ENCODE measurements around the gene ALOXE3. TPM values are rescaled to one million over a fixed set of nuclear protein-coding genes. Genes with fewer than 3 reads are reported as not detected.
"Not testable (repeated sequence)": the region's sequence is repeated elsewhere in the genome, so short reads cannot be mapped to it uniquely, and the experiment has no call there.

The ALOXE3 gene
- total RNA-seq, 2 donors from 2014 or later = not detected

- no peak for DNase-seq (ENCODE audit: low spot score)
- peaks cover 6% of the 10 kb centered on the region for H3K27me3 ChIP-seq (replicated peaks; ENCODE audit: insufficient read depth)
These were observed 37.5 kb downstream of the ALOXE3 start for GRCh38 chr17:8080799-8081219.

DNA sequence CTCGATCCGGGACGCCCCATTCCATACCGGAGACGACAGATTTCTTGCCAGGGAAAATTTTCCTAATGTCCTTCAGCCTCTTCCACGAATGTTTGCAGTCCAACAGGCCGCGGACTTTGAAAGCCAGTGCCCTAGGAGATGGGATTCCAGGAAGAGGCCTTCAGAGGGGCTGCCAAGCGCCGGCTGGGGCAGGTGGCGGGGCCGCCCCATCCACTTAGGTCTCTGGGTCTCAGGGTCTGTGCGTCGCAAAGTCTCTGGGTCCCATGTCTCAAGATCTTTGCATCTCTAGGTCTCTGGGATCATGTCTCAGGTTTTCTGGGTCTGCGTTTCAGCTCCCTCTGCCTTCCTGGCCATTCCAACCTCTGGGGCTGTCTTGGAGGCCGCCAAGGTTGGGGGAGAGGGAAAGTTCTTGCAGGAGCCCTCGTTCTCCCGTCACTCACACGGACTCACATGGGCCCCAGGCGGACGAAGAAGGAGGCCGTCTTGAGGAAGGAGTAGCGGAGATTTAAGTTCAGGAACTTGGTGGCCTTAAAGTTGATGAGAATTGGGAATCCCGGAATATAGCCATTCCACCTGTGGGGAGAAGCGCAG, 38.0 kb downstream of the ALOXE3 start:
- TF ChIP-seq, protein P1, sequence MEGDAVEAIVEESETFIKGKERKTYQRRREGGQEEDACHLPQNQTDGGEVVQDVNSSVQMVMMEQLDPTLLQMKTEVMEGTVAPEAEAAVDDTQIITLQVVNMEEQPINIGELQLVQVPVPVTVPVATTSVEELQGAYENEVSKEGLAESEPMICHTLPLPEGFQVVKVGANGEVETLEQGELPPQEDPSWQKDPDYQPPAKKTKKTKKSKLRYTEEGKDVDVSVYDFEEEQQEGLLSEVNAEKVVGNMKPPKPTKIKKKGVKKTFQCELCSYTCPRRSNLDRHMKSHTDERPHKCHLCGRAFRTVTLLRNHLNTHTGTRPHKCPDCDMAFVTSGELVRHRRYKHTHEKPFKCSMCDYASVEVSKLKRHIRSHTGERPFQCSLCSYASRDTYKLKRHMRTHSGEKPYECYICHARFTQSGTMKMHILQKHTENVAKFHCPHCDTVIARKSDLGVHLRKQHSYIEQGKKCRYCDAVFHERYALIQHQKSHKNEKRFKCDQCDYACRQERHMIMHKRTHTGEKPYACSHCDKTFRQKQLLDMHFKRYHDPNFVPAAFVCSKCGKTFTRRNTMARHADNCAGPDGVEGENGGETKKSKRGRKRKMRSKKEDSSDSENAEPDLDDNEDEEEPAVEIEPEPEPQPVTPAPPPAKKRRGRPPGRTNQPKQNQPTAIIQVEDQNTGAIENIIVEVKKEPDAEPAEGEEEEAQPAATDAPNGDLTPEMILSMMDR (IDR thresholded peaks at IDR 0.05) = no peak
- H3K9me3 ChIP-seq = no peaks in the 10 kb centered on the region
- no peaks in the 10 kb centered on the region for H3K36me3 ChIP-seq
- H3K4me3 ChIP-seq = peak overlapping the region; percentile 72
- H3K27ac ChIP-seq = no peak overlapping the region
- peaks cover 6% of the 10 kb centered on the region for H3K27me3 ChIP-seq (replicated peaks; ENCODE audit: insufficient read depth)
- ATAC-seq (ENCODE audit: insufficient number of reproducible peaks, low FRiP score, low read depth) (no peak), DNase-seq (ENCODE audit: low spot score) (no peak)
- peaks cover 3 to 14% of the 10 kb centered on the region in 2 donors for H3K4me1 ChIP-seq (ENCODE audit: control insufficient read depth in 1 of 2, low read depth in 2 of 2)

More at GRCh38 chr17:8080799-8081219, 37.5 kb downstream of the ALOXE3 start:
- H3K36me3 ChIP-seq = no peaks in the 10 kb centered on the region
- ATAC-seq (ENCODE audit: insufficient number of reproducible peaks, low FRiP score, low read depth) = no peak
- no peak overlapping the region for H3K4me3 ChIP-seq
- peaks cover 3 to 14% of the 10 kb centered on the region in 2 donors for H3K4me1 ChIP-seq (ENCODE audit: control insufficient read depth in 1 of 2, low read depth in 2 of 2)
- H3K9me3 ChIP-seq = no peaks in the 10 kb centered on the region
- H3K27ac ChIP-seq = no peak overlapping the region
- TF ChIP-seq, protein P1 (IDR thresholded peaks at IDR 0.05) = no peak

DNA sequence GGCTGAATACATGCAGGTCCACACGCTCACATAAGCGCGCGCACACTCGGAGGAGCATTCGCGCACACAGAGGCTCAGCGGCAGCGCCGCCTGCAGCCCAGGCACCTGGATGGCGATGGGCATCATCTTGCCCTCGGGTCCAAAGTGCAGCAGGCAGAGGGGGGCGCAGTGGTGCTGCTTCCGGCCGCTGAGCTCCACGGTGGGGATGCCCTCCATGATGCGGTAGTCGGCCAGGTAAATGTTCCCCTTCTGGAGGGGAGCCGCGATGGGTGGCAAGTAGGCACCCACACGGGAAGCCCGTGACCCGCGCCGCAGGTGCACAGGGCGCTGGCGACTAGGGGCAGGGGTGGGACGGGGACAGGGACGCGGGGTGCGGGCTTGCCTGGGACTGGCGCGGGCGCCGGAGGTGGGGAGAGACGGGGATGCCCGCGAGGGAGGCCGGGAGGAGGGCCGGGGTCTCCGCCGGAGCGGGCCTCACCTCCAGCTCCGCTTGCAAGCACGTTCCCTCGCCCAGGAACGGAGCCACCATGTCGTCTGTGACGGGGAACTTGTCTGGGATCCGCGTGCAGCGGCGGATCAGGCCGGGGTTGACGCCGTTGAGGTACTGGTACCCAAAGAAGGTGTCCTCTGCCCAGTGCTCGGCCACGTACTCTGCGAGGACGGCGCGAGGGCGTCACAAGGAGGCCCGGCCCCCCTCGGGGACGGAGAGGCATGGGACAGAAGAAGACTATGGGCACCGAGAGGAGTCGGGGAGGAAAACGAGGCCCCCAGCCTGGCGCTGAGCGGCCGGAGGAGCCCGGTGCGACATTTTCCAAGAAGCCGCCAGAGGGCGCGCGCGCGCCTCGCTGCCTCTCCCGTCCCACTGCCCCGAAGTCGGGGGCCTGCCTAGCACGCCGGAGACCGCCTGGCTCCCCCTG, 38.8 kb downstream of the ALOXE3 start:
- TF ChIP-seq, protein P1 (IDR thresholded peaks at IDR 0.05) = peak; percentile 89
- H3K9me3 ChIP-seq = no peaks in the 10 kb centered on the region
- H3K4me1 ChIP-seq (ENCODE audit: control insufficient read depth in 1 of 2, low read depth in 2 of 2) = peaks cover 3 to 14% of the 10 kb centered on the region in 2 donors
- peaks cover 6% of the 10 kb centered on the region for H3K27me3 ChIP-seq (replicated peaks; ENCODE audit: insufficient read depth)
- H3K27ac ChIP-seq = no peak overlapping the region
- H3K4me3 ChIP-seq = peak overlapping the region; percentile 72
- ATAC-seq (ENCODE audit: insufficient number of reproducible peaks, low FRiP score, low read depth) (peak; percentile 87), DNase-seq (ENCODE audit: low spot score) (no peak)
- H3K36me3 ChIP-seq = no peaks in the 10 kb centered on the region

DNA sequence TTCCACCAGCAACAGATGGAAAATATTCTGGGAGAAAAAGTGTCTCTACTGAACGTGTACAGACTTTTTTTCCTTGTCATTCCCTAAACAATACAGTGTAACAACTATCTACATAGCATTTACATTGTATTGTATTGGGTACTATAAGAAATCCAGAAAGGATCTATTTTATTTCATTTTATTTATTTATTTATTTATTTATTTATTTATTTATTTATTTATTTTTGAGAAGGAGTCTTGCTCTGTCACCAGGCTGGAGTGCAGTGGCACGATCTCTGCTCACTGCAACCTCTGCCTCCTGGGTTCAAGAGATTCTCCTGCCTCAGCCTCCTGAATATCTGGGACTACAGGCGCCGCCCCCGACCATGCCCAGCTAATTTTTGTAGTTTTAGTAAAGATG, 40.4 kb downstream of the ALOXE3 start:
- ATAC-seq (ENCODE audit: insufficient number of reproducible peaks, low FRiP score, low read depth); DNase-seq (ENCODE audit: low spot score); H3K9me3 ChIP-seq; H3K4me3 ChIP-seq; H3K36me3 ChIP-seq; H3K27ac ChIP-seq; H3K27me3 ChIP-seq (replicated peaks; ENCODE audit: insufficient read depth): not testable (repeated sequence)
- H3K4me1 ChIP-seq (ENCODE audit: control insufficient read depth in 1 of 2, low read depth in 2 of 2) = peaks cover 8 to 28% of the 10 kb centered on the region in 2 donors

DNA sequence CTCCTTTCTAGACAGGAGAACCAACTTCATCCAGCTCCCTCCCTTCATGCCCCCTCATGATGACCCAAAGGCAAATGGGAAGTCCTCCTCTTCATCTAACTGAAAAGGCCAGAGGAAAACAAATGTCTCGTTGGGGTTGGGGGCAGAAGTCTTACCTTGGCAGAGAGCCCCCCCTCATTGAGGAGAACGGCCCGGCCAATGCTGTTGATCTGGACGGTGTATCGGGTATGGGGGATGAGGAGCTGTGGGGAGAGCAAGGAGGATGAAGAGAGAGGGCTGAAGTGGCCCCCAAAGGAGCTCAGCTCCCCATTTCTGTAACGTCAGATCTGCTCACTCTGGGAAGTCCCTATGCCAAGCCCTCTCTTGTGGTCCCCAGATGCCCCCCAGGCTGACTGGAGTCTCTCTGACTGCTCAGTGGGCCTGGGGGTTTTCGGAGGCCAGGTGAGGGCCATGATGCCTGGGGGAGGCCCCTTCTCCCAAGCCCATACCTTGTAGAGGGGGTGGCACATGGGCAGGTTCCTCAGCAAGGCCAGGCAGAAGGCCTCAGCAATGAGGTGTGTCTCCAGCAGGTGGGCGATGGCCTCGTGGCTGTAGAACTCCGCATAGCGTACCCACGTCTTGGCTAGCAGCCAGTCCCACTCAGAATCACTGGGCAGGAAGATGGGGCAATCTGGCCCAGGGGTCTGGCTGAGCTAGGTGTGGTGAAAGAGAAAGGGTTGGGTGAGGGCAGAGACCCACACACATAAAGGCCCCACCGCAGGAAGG, 41.6 kb downstream of the ALOXE3 start:
- ATAC-seq (ENCODE audit: insufficient number of reproducible peaks, low FRiP score, low read depth) (no peak), DNase-seq (ENCODE audit: low spot score) (no peak)
- Histone ChIP-seq H3K27me3 (replicated peaks; ENCODE audit: insufficient read depth) (peaks cover 10% of the 10 kb centered on the region), H3K27ac (no peak overlapping the region), H3K4me3 (no peak overlapping the region), H3K4me1 (ENCODE audit: control insufficient read depth in 1 of 2, low read depth in 2 of 2) (peaks cover 10 to 37% of the 10 kb centered on the region in 2 donors), H3K36me3 (no peaks in the 10 kb centered on the region), H3K9me3 (no peaks in the 10 kb centered on the region)
- TF ChIP-seq, protein P1 (IDR thresholded peaks at IDR 0.05) = no peak
